SK-N-SH treated with all-trans-retinoic acid at 6 μM for 48 hours (cell line): ENCODE data around the gene SIRT7.

Experiments
- ATAC-seq: fragments of 200-7000 bp; cut with Tn5 transposase; 3 replicates; pipeline ENCODE4 v1.9.1; 2020; ENCODE audit warnings: mild to moderate bottlenecking, moderate library complexity
- CSDC2 ChIP-seq: fragments of 250-450 bp; sonication (Bioruptor Pico); IDR thresholded peaks from 2 replicates; pipeline ENCODE4 v1.5.0; 2020; ENCODE audit warnings: mild to moderate bottlenecking, moderate library complexity
- ESRRG ChIP-seq: fragments of 250-450 bp; sonication (Bioruptor Pico); IDR thresholded peaks from 2 replicates; pipeline ENCODE4 v1.6.1; 2021; ENCODE audit warnings: mild to moderate bottlenecking
- GLIS3 ChIP-seq: fragments of 250-450 bp; sonication (Bioruptor Pico); IDR thresholded peaks from 2 replicates; pipeline ENCODE4 v1.5.0; 2020; ENCODE audit warnings: mild to moderate bottlenecking, moderate library complexity
- ISL1 ChIP-seq: fragments of 250-450 bp; sonication (Bioruptor Pico); IDR thresholded peaks from 2 replicates; pipeline ENCODE4 v2.1.2; 2022; ENCODE audit warnings: mild to moderate bottlenecking, moderate library complexity
- OSR1 ChIP-seq: fragments of 250-450 bp; sonication (Bioruptor Pico); IDR thresholded peaks from 2 replicates; pipeline ENCODE4 v1.8.0; 2022; ENCODE audit warnings: moderate library complexity, mild to moderate bottlenecking, inconsistent platforms
- PPARA ChIP-seq: fragments of 250-450 bp; sonication (Bioruptor Pico); IDR thresholded peaks from 2 replicates; pipeline ENCODE4 v1.5.0; 2020; ENCODE audit warnings: mild to moderate bottlenecking, borderline replicate concordance
- RARB ChIP-seq: fragments of 250-450 bp; sonication (Bioruptor Pico); IDR thresholded peaks from 2 replicates; pipeline ENCODE4 v1.8.0; 2021; ENCODE audit warnings: mild to moderate bottlenecking, moderate library complexity
- SNAI2 ChIP-seq: fragments of 250-450 bp; sonication (Bioruptor Pico); IDR thresholded peaks from 2 replicates; pipeline ENCODE4 v1.5.0; 2020; ENCODE audit warnings: mild to moderate bottlenecking, moderate library complexity
- TCF4 ChIP-seq: fragments of 250-450 bp; sonication (Bioruptor Pico); IDR thresholded peaks from 2 replicates; pipeline ENCODE4 v1.8.0; 2021; ENCODE audit warnings: mild to moderate bottlenecking, moderate library complexity, borderline replicate concordance
- ZC3H10 ChIP-seq: fragments of 250-450 bp; sonication (Bioruptor Pico); IDR thresholded peaks from 2 replicates; pipeline ENCODE4 v1.5.1; 2021; ENCODE audit warnings: mild to moderate bottlenecking, moderate library complexity
- ZFP30 ChIP-seq: fragments of 450-650 bp; formaldehyde crosslinking; IDR thresholded peaks from 2 replicates; pipeline ENCODE4 v1.5.0; 2022; ENCODE audit warnings: mild to moderate bottlenecking, moderate library complexity
- ZNF70 ChIP-seq: fragments of 450-650 bp; formaldehyde crosslinking; IDR thresholded peaks from 2 replicates; pipeline ENCODE4 v1.5.0; 2020; ENCODE audit warnings: mild to moderate bottlenecking, moderate library complexity
- TF ChIP-seq, protein P1 (sequence below): fragments of 250-450 bp; sonication (Bioruptor Pico); IDR thresholded peaks from 2 replicates; pipeline ENCODE4 v1.8.0; 2021; ENCODE audit warnings: low read depth, mild to moderate bottlenecking, moderate library complexity, borderline replicate concordance
- TF ChIP-seq, protein P2 (sequence below): fragments of 250-450 bp; sonication (Bioruptor Pico); IDR thresholded peaks from 2 replicates; pipeline ENCODE4 v1.5.1; 2020; ENCODE audit warnings: low read depth, mild to moderate bottlenecking, moderate library complexity
- TF ChIP-seq, protein P3 (sequence below): fragments of 250-450 bp; sonication (Bioruptor Pico); IDR thresholded peaks from 2 replicates; pipeline ENCODE4 v1.5.1; 2021; ENCODE audit warnings: mild to moderate bottlenecking, moderate library complexity
- TF ChIP-seq, protein P4 (sequence below): fragments of 250-450 bp; sonication (Bioruptor Pico); IDR thresholded peaks from 2 replicates; pipeline ENCODE4 v1.5.0; 2020; ENCODE audit warnings: mild to moderate bottlenecking, moderate library complexity
- TF ChIP-seq, protein P5 (sequence below): fragments of 250-450 bp; sonication (Bioruptor Pico); IDR thresholded peaks from 2 replicates; pipeline ENCODE4 v1.8.0; 2020; ENCODE audit warnings: mild to moderate bottlenecking, moderate library complexity, borderline replicate concordance

Gene SIRT7

DNA sequence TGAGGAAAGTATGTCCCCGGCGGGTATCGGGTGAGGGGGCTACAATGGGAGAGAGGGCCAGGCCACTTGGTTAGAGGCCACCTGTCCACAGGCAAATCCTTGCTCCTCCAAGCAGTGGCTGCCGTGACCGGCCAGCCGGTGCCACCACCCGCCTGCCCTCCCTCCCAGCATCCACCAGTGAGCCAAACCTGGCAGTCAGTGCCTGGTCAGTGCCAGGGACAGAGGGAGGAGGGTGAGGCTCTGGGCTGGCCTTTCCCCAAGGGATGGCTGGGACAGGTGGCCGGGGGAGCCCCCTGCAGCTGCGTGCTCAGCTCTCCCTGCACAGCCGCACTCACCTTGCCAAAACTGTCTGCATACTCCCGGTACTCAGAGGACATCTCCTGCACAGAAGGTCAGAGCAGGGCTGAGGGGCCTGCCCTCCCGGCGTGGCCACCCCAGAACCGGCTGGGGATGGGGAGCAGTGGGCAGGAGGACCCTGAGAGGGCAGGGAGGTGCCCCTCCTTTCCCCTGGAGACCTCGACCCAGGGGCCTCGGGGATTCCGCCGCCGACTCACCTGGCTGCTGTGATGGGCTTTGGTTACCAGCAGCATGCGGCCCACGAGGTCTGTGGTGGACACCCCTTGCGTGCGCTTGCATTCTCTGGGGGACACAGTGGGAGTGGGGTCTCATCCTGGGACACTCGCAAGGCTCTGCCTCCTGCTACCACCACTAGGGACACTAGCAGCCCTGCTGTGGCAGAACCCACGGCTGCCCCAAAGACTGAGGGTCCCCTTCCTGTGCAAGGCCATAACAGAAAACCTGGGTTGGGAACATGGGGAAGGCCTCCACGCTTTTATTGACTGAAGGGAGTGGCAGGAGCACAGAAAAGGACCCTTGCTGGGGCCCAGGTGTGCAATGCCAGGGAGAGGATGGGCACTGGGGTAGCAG, 10.5 kb downstream of the SIRT7 start (continued):
- TF ChIP-seq, protein P1, sequence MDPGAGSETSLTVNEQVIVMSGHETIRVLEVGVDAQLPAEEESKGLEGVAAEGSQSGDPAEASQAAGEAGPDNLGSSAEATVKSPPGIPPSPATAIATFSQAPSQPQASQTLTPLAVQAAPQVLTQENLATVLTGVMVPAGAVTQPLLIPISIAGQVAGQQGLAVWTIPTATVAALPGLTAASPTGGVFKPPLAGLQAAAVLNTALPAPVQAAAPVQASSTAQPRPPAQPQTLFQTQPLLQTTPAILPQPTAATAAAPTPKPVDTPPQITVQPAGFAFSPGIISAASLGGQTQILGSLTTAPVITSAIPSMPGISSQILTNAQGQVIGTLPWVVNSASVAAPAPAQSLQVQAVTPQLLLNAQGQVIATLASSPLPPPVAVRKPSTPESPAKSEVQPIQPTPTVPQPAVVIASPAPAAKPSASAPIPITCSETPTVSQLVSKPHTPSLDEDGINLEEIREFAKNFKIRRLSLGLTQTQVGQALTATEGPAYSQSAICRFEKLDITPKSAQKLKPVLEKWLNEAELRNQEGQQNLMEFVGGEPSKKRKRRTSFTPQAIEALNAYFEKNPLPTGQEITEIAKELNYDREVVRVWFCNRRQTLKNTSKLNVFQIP (CRISPR knock-in tag) = no peak
- TF ChIP-seq ZNF70 (CRISPR knock-in tag) (no peak), OSR1 (CRISPR knock-in tag) (no peak), RARB (no peak), ZFP30 (no peak)
- TF ChIP-seq, protein P2, sequence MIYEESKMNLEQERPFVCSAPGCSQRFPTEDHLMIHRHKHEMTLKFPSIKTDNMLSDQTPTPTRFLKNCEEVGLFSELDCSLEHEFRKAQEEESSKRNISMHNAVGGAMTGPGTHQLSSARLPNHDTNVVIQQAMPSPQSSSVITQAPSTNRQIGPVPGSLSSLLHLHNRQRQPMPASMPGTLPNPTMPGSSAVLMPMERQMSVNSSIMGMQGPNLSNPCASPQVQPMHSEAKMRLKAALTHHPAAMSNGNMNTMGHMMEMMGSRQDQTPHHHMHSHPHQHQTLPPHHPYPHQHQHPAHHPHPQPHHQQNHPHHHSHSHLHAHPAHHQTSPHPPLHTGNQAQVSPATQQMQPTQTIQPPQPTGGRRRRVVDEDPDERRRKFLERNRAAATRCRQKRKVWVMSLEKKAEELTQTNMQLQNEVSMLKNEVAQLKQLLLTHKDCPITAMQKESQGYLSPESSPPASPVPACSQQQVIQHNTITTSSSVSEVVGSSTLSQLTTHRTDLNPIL (CRISPR knock-in tag) = no peak
- TF ChIP-seq, protein P3, sequence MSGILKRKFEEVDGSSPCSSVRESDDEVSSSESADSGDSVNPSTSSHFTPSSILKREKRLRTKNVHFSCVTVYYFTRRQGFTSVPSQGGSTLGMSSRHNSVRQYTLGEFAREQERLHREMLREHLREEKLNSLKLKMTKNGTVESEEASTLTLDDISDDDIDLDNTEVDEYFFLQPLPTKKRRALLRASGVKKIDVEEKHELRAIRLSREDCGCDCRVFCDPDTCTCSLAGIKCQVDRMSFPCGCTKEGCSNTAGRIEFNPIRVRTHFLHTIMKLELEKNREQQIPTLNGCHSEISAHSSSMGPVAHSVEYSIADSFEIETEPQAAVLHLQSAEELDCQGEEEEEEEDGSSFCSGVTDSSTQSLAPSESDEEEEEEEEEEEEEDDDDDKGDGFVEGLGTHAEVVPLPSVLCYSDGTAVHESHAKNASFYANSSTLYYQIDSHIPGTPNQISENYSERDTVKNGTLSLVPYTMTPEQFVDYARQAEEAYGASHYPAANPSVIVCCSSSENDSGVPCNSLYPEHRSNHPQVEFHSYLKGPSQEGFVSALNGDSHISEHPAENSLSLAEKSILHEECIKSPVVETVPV (CRISPR knock-in tag) = no peak

DNA sequence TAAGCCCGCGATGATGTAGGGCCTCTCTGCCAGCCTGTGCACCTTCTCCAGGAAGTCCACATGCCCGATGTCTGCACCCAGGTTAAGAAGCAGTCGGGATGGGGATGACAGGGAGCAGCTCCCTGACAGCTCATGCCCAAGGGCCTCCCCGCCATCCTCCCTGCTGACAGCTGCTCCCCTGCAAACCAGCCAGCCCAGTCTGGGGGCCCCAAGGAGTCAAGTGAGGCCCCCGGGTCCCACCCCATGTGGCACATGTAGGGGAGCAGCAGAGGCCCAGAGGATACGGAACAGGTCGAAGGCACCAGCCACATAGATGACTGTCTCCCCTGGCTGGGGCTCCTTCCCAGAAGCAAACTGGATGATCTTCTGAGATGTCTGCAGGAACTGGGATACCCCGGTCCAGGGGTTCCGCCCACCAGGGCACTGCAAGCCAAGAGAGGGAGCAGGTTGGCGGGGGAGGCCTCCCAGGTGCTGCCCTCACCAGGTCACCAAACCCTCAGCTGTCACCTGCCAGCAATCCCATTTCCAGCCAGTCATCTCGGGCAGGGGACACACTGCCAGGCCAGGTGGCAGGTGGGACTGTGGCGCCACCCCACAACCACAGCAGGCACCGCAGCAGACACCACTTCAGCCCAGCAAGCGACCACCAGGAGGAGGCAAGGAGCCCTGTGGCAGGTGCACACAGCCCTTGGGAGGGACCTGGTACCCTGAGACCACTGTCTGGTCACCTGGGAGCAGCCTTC, 11.3 kb downstream of the SIRT7 start:
- ATAC-seq = no peak
- TF ChIP-seq, protein P4, sequence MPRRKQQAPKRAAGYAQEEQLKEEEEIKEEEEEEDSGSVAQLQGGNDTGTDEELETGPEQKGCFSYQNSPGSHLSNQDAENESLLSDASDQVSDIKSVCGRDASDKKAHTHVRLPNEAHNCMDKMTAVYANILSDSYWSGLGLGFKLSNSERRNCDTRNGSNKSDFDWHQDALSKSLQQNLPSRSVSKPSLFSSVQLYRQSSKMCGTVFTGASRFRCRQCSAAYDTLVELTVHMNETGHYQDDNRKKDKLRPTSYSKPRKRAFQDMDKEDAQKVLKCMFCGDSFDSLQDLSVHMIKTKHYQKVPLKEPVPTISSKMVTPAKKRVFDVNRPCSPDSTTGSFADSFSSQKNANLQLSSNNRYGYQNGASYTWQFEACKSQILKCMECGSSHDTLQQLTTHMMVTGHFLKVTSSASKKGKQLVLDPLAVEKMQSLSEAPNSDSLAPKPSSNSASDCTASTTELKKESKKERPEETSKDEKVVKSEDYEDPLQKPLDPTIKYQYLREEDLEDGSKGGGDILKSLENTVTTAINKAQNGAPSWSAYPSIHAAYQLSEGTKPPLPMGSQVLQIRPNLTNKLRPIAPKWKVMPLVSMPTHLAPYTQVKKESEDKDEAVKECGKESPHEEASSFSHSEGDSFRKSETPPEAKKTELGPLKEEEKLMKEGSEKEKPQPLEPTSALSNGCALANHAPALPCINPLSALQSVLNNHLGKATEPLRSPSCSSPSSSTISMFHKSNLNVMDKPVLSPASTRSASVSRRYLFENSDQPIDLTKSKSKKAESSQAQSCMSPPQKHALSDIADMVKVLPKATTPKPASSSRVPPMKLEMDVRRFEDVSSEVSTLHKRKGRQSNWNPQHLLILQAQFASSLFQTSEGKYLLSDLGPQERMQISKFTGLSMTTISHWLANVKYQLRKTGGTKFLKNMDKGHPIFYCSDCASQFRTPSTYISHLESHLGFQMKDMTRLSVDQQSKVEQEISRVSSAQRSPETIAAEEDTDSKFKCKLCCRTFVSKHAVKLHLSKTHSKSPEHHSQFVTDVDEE (CRISPR knock-in tag) = no peak
- TF ChIP-seq, protein P3 (CRISPR knock-in tag) = no peak
- TF ChIP-seq SNAI2 (CRISPR knock-in tag) (no peak), TCF4 (CRISPR knock-in tag) (no peak), OSR1 (CRISPR knock-in tag) (no peak), GLIS3 (CRISPR knock-in tag) (no peak), ZC3H10 (no peak), CSDC2 (CRISPR knock-in tag) (no peak), PPARA (no peak), RARB (no peak), ISL1 (CRISPR knock-in tag) (no peak), ESRRG (CRISPR knock-in tag) (no peak)
- TF ChIP-seq, protein P2 (CRISPR knock-in tag) = no peak
- TF ChIP-seq, protein P5, sequence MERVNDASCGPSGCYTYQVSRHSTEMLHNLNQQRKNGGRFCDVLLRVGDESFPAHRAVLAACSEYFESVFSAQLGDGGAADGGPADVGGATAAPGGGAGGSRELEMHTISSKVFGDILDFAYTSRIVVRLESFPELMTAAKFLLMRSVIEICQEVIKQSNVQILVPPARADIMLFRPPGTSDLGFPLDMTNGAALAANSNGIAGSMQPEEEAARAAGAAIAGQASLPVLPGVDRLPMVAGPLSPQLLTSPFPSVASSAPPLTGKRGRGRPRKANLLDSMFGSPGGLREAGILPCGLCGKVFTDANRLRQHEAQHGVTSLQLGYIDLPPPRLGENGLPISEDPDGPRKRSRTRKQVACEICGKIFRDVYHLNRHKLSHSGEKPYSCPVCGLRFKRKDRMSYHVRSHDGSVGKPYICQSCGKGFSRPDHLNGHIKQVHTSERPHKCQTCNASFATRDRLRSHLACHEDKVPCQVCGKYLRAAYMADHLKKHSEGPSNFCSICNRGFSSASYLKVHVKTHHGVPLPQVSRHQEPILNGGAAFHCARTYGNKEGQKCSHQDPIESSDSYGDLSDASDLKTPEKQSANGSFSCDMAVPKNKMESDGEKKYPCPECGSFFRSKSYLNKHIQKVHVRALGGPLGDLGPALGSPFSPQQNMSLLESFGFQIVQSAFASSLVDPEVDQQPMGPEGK (CRISPR knock-in tag) = no peak
- TF ChIP-seq, protein P1 (CRISPR knock-in tag) = no peak
